Renal pelvis (tissue), 4 donors: ENCODE results near the gene TMEM35B. TPM values are rescaled to one million over a fixed set of nuclear protein-coding genes. Genes with fewer than 3 reads are reported as not detected.
"Not testable (repeated sequence)": the region's sequence is repeated elsewhere in the genome, so short reads cannot be mapped to it uniquely, and the experiment has no call there.

Experiments used
- DNase-seq: peaks from one replicate; pipeline ENCODE4 v3.0.0-alpha.2; 2013
- polyA plus RNA-seq, 3 donors: library from polyadenylated mRNA; unstranded; fragments of 120-200 nt; gene quantifications; one replicate each; pipeline ENCODE4 v1.2.1, GENCODE V29; 2013; ENCODE audit not compliant: insufficient read length in 3 of 3

The TMEM35B gene
- polyA plus RNA-seq, 3 donors, result 29.3 to 31.3 (median 30.2) TPM

- DNase-seq, result no peak
Measured at GRCh38 chr1:34980715-34981114, 4.4 kb downstream of the TMEM35B start.

DNA sequence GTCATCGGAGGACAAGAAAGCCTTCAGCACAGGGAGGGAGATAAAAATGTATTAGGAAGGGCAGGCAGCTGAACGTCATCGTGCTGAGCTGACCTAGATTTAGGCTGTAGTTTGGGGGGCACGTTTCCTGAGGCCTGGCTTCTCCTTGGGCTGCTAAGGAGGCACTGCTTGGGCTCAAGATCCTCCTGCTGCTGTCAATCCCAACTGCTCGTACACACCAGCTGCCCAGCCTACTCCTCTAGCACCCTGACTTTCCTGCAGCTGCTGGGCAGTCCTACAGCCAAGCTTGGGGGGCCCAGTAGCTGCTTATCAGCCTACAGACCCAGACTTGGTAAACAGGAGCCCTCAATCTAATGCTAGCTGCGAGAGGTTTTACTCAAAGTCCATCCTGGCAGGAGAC is 6.2 kb downstream of the TMEM35B start:
- DNase-seq, result no peak

- DNase-seq, result no peak
Measured at GRCh38 chr1:34977858-34978257, 7.3 kb downstream of the TMEM35B start.

GRCh38 chr1:34977210-34977471 is 8.0 kb downstream of the TMEM35B start:
- no peak for DNase-seq

GRCh38 chr1:34976384-34977209 is 8.6 kb downstream of the TMEM35B start:
- DNase-seq, result no peak

DNA sequence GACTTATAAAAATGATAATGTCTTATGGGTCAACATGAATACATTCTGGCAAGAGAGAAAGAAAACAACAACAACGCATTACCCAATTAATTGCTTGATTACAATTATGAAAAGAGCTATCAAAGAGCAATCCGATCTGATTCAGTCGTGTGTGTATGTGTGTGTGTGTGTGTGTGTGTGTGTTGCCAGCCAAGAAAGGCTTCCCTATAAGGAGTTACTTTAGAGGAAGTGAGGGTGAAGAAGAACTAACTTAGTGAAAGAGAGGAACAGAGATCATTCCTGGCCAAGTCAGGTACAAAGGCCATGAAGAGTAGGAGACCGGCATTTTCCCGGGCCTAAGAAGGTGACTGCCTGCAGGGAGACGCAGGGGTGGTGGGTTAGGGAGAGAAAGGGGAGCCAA is 9.4 kb downstream of the TMEM35B start:
- DNase-seq, result no peak

- DNase-seq, result no peak
Measured at GRCh38 chr1:34975338-34975737, 9.8 kb downstream of the TMEM35B start.

- DNase-seq, result no peak
Measured at GRCh38 chr1:34974626-34975025, 10.5 kb downstream of the TMEM35B start.

- DNase-seq, result no peak
Measured at GRCh38 chr1:34973326-34973725, 11.8 kb downstream of the TMEM35B start.

GRCh38 chr1:34970829-34971228 is 14.3 kb downstream of the TMEM35B start:
- no peak for DNase-seq

- no peak for DNase-seq
Measured at GRCh38 chr1:34970220-34970735, 14.9 kb downstream of the TMEM35B start.

- not testable (repeated sequence) for DNase-seq
Measured at GRCh38 chr1:34968297-34968696, 16.9 kb downstream of the TMEM35B start.

- not testable (repeated sequence) for DNase-seq
Measured at GRCh38 chr1:34967672-34968071, 17.5 kb downstream of the TMEM35B start.

DNA sequence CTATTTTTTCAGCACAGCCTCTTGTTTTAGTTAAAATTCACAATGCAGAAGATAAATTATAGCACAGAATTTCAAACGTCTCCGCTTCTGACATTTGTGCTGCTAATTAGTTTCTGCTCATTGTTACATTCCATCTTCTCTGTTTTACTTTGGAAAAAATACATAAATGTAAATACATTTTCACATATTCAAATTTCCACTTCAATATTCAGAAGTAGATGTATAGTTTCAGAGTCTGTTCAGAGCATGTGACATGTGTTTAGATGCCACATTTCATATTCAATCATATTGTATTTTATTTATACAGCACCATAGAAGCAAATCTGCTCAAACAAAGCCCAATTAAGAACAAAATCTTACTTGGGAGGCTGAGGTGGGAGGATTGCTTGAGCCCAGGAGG is 19.6 kb downstream of the TMEM35B start:
- DNase-seq, result no peak

DNA sequence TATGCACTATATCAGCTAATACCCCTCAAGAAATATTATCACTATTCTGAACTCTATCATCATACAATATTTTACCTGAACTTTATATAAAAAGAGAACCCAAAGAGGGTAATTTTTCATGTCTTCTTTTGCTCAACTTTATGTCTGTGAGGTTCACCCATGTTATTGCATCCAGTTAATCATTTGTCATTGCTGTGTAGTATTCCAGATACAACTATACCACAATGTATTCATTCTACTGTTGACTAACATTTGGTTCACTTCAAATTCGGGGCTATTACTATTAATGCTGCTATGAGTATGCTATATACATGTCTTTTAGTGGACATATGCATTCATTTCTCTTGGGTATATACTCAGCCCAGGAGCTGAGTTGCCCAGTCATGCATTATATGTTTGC is 34.7 kb downstream of the TMEM35B start:
- DNase-seq, result no peak

DNA sequence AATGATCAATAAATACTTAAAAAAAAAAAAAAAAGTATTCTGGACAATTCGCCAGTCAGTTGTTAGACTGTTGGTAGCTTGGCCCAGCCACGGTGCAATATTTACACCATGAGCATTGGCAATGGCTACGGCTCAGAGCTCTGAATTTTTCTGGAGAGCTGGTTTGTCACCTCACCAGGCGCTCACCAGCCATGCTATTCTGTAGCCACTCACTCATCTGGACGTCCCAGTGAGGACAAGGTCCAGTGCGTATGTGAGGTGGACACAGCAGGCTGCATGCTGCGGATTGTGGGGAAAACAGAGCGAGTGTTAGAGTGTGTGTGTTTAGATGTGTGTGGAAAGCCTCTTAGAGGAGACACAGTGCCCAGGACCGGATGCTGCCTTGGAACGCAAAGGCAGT is 36.4 kb downstream of the TMEM35B start:
- not testable (repeated sequence) for DNase-seq

- not testable (repeated sequence) for DNase-seq
Measured at GRCh38 chr1:34947641-34948314, 37.4 kb downstream of the TMEM35B start.

GRCh38 chr1:34946211-34946610 is 38.9 kb downstream of the TMEM35B start:
- no peak for DNase-seq

DNA sequence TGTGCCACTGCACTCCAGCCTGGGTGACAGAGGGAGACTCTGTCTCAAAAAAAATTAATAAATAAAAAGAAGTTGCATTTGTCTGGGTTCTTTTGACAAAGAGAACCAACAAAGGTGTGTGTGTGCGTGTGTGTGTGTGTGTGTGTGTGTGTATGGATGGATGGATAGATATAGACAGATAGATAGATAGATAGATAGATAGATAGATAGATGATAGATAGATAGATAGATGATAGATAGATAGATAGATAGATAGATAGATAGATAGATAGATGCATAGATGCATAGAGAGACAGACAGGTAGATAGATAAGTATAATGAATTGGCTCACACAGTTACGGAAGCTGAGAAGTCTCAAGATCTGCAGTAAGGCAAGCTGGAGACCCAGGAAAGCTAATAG is 43.3 kb downstream of the TMEM35B start:
- DNase-seq, result not testable (repeated sequence)
